Lung (tissue), 16 donors: ENCODE results near the gene CCIN. TPM values are rescaled to one million over a fixed set of nuclear protein-coding genes. Genes with fewer than 3 reads are reported as not detected.

Experiments
- ATAC-seq: fragments of 200-7000 bp; cut with Tn5 transposase; one replicate; pipeline ENCODE4 v1.9.1; 2020; ENCODE audit warnings: moderate number of reproducible peaks; ENCODE audit not compliant: insufficient read depth, low FRiP score
- DNase-seq, 3 donors: peaks; one replicate each; pipeline ENCODE4 v3.0.0-alpha.2; 2013 to 2017
- H3K27ac ChIP-seq, 2 donors: one replicate each; pipeline ENCODE4 v1.5.1; 2013; ENCODE audit warnings: mild to moderate bottlenecking in 2 of 2, moderate library complexity in 2 of 2, control low read depth in 1 of 2, inconsistent platforms in 1 of 2, low read depth in 1 of 2, low read length in 1 of 2
- H3K27me3 ChIP-seq, 3 donors: one replicate each; pipeline ENCODE4 v1.5.1; 2013; ENCODE audit warnings: low read length in 2 of 3; ENCODE audit not compliant: control insufficient read depth in 3 of 3, insufficient read depth in 3 of 3
- H3K36me3 ChIP-seq, 4 donors: one replicate each; pipeline ENCODE4 v1.5.1; 2013; ENCODE audit warnings: low read length in 4 of 4, mild to moderate bottlenecking in 1 of 4, moderate library complexity in 1 of 4; ENCODE audit not compliant: control insufficient read depth in 4 of 4, insufficient read depth in 4 of 4
- H3K4me1 ChIP-seq, 5 donors: one replicate each; pipeline ENCODE4 v1.5.1; 2013; ENCODE audit warnings: low read length in 5 of 5, mild to moderate bottlenecking in 2 of 5, moderate library complexity in 1 of 5; ENCODE audit not compliant: control insufficient read depth in 5 of 5, insufficient read depth in 5 of 5
- H3K4me3 ChIP-seq: one replicate; pipeline ENCODE4 v1.5.1; 2013; ENCODE audit warnings: mild to moderate bottlenecking, control low read depth, moderate library complexity
- H3K9ac ChIP-seq, 2 donors: one replicate each; pipeline ENCODE4 v1.5.1; 2013; ENCODE audit warnings: low read length in 2 of 2, control low read depth in 1 of 2; ENCODE audit not compliant: insufficient read depth in 1 of 2
- H3K9me3 ChIP-seq, 4 donors: one replicate each; pipeline ENCODE4 v1.5.1; 2013; ENCODE audit warnings: low read length in 3 of 4, mild to moderate bottlenecking in 1 of 4, moderate library complexity in 1 of 4; ENCODE audit not compliant: control insufficient read depth in 4 of 4, insufficient read depth in 3 of 4
- WGBS, 2 donors: extraction: QIAGEN DNeasy Blood & Tissue Kit; methylation state at CpG; one replicate each; pipeline ENCODE4 v1.1.7; 2013; 5-methylcytosine and 5-hydroxymethylcytosine counted together
- long read RNA-seq, 5 donors: transcript quantifications; one replicate each; lab custom pipeline, GENCODE V29; 2026
- polyA plus RNA-seq, 2 donors: library from polyadenylated mRNA; stranded (reverse); fragments of 200-250 nt; gene quantifications; one replicate each; pipeline ENCODE4 v1.2.1, GENCODE V29; 2013
- total RNA-seq, 2 donors: library from RNA; depleted of rRNA in 1 of 2; stranded (reverse); fragments of >200 nt in 1 of 2; gene quantifications; one replicate each; pipeline ENCODE4 v1.2.1, GENCODE V29; 2014 to 2021
- TF ChIP-seq, protein P1 (sequence below): IDR thresholded peaks from 2 replicates; pipeline ENCODE4 v1.5.1; 2012; ENCODE audit warnings: mild to moderate bottlenecking; ENCODE audit errors: control extremely low read depth, extremely low read depth
- donor health status: control.
- donor health status: control.
- donor health status: Bipolar disorder and iron deficiency.
- donor health status: healthy.
- donor health status: DM: yes; HTN: yes; CAD: no.

The CCIN gene
- total RNA-seq: under 1 TPM in 1 of 2 donors, not detected in 1; 0.89 TPM
- under 1 TPM; 0.12 to 0.15 TPM for polyA plus RNA-seq
- long read RNA-seq, donor 1: 0 reads
- long read RNA-seq, donor 2: 0 reads
- long read RNA-seq, donor 3: 0 reads
- long read RNA-seq, donor 4: 0 reads
- long read RNA-seq, donor 5: 0 reads

DNA sequence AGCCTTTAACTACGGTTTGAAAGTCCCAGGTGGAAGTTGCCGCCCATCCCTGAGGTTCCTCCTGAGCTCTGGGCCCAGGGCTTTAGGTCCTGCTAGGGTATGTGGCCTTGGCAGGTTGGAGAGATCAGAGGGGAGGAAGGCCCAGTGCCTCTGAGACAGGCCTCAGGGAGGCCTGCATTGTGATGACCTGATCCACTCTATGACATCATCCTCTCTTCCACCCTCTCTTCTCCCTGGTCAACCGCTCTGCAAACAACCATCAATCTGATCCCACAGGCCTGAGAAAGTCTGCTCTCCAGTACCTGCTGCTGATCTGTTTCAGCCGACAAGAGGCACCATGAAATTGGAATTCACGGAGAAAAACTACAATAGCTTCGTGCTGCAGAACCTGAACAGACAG, at the start of gene CCIN:
Gene CCIN, plus strand, starts transcription at position 223 of the 400 bp plus-strand sequence. Its CDS starts 115 bp downstream, at position 338.
- no peaks in the 10 kb centered on the region for H3K27me3 ChIP-seq
- TF ChIP-seq, protein P1, sequence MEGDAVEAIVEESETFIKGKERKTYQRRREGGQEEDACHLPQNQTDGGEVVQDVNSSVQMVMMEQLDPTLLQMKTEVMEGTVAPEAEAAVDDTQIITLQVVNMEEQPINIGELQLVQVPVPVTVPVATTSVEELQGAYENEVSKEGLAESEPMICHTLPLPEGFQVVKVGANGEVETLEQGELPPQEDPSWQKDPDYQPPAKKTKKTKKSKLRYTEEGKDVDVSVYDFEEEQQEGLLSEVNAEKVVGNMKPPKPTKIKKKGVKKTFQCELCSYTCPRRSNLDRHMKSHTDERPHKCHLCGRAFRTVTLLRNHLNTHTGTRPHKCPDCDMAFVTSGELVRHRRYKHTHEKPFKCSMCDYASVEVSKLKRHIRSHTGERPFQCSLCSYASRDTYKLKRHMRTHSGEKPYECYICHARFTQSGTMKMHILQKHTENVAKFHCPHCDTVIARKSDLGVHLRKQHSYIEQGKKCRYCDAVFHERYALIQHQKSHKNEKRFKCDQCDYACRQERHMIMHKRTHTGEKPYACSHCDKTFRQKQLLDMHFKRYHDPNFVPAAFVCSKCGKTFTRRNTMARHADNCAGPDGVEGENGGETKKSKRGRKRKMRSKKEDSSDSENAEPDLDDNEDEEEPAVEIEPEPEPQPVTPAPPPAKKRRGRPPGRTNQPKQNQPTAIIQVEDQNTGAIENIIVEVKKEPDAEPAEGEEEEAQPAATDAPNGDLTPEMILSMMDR: no peak
- WGBS, 2 donors: 88 to 90% methylated on average over 6 of the region's 6 CpGs
- no peaks in the 10 kb centered on the region for H3K9me3 ChIP-seq
- H3K9ac ChIP-seq: no peak within 1 kb of the TSS
- no peak for ATAC-seq
- no peak within 1 kb of the TSS for H3K4me3 ChIP-seq
- DNase-seq: no peak
- no peaks in the 10 kb centered on the region for H3K36me3 ChIP-seq
- no peaks in the 10 kb centered on the region for H3K4me1 ChIP-seq
- no peak within 1 kb of the TSS for H3K27ac ChIP-seq

DNA sequence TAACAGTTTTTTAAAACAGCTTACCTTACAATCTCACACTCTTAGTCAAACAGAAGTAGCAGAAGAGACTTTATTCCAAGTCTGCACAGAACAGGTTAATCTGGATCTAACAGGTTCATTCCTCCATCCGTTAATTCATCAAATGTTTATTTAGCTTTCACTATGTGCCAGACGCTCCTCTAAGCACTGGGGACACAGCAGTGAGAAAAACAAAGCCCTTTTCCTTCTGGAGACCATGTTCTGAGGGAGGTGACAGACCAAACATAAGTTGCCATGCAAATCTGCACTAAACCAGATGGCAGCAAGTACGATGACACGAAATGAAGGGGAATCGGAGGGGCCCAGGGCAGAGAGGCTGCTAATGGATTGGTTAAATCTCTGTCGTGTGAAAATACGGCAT, 49.7 kb upstream of the CCIN start:
- 64 to 76% methylated on average over 7 of the region's 7 CpGs for WGBS, 2 donors
- ATAC-seq (no peak), DNase-seq (peak in 2 of 3 donors; percentile 46 to 66)

DNA sequence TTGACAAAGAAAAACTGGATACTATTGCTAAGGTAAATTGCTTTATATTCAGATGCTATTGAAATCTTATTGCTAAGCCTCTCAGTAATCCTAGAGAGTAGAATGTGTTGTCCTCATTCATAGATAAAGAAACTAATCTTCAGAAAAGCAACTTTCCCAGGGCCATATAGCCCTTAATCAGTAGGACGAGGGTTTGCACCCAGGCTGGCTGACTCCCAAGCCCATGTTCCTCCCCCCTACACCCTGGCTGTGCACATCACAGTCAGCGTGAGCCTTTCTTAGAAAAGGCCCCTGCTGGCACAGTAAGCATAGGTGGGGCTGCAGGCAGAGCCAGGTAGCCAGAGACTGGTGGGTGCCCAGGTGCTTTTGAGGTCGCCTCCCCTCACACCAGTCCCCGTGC, 48.5 kb upstream of the CCIN start:
- H3K36me3 ChIP-seq: peaks cover 4 to 19% (median 10%) of the 10 kb centered on the region in 4 donors
- H3K27ac ChIP-seq: no peak overlapping the region
- WGBS, 2 donors: 89 to 93% methylated on average over 4 of the region's 4 CpGs
- no peaks in the 10 kb centered on the region for H3K27me3 ChIP-seq
- peaks cover 0 to 4% (median 0%) of the 10 kb centered on the region in 5 donors for H3K4me1 ChIP-seq
- H3K9me3 ChIP-seq: no peaks in the 10 kb centered on the region
- ATAC-seq: no peak
- H3K4me3 ChIP-seq: no peak overlapping the region
- TF ChIP-seq, protein P1: no peak
- no peak overlapping the region for H3K9ac ChIP-seq
- no peak for DNase-seq

More for the DNA sequence above, 49.7 kb upstream of the CCIN start:
- Histone ChIP-seq H3K36me3 (peaks cover 4 to 19% (median 10%) of the 10 kb centered on the region in 4 donors), H3K27me3 (no peaks in the 10 kb centered on the region), H3K27ac (no peak overlapping the region), H3K4me3 (no peak overlapping the region), H3K9ac (no peak overlapping the region), H3K9me3 (no peaks in the 10 kb centered on the region), H3K4me1 (peaks cover 0 to 4% (median 0%) of the 10 kb centered on the region in 5 donors)
- TF ChIP-seq, protein P1: no peak

DNA sequence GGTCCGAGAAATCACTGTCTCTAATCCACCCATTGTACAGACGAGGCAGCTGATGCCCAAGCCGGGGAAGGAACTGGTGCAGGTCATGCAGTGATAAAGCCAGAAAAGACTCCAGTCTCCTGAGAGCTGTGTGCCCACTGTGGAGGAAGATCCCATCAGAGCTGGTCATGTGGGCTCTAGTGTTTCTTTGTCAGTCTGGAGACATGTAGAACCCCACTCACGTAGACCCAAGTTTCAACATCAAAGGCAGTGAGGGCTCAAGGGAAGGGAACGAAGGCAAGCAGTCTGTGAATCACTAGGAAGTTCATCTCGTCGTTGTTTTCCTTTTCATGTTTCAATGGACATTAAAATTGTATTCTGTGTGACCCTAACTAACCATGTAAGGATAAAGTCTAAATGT, 47.2 kb upstream of the CCIN start:
- H3K36me3 ChIP-seq: peaks cover 4 to 16% (median 10%) of the 10 kb centered on the region in 4 donors
- 69 to 86% methylated on average over 7 of the region's 7 CpGs for WGBS, 2 donors

More for the DNA sequence above, 47.2 kb upstream of the CCIN start:
- Histone ChIP-seq H3K4me3 (no peak overlapping the region), H3K9me3 (no peaks in the 10 kb centered on the region), H3K27me3 (no peaks in the 10 kb centered on the region), H3K4me1 (peaks cover 0 to 4% (median 0%) of the 10 kb centered on the region in 5 donors), H3K9ac (no peak overlapping the region), H3K27ac (no peak overlapping the region)
- TF ChIP-seq, protein P1: no peak
- ATAC-seq: no peak
- no peak for DNase-seq
